M059J (cell line): Measurements from ENCODE around the gene GTSE1. TPM values are rescaled to one million over a fixed set of nuclear protein-coding genes. Genes with fewer than 3 reads are reported as not detected.
"Not testable (repeated sequence)": the region's sequence is repeated elsewhere in the genome, so short reads cannot be mapped to it uniquely, and the experiment has no call there.

Experiments
- DNase-seq: peaks from one replicate; pipeline ENCODE4 v3.0.0-alpha.2; 2012; ENCODE audit warnings: low read depth
- total RNA-seq: library from RNA; depleted of rRNA; stranded (reverse); fragments of >200 nt; shearing (Covaris generic); gene quantifications from 2 replicates; pipeline ENCODE4 v1.2.3, GENCODE V29; 2014; rRNA removed

The GTSE1 gene
- total RNA-seq, result 19.8 and 26.7 TPM in 2 replicates

DNA sequence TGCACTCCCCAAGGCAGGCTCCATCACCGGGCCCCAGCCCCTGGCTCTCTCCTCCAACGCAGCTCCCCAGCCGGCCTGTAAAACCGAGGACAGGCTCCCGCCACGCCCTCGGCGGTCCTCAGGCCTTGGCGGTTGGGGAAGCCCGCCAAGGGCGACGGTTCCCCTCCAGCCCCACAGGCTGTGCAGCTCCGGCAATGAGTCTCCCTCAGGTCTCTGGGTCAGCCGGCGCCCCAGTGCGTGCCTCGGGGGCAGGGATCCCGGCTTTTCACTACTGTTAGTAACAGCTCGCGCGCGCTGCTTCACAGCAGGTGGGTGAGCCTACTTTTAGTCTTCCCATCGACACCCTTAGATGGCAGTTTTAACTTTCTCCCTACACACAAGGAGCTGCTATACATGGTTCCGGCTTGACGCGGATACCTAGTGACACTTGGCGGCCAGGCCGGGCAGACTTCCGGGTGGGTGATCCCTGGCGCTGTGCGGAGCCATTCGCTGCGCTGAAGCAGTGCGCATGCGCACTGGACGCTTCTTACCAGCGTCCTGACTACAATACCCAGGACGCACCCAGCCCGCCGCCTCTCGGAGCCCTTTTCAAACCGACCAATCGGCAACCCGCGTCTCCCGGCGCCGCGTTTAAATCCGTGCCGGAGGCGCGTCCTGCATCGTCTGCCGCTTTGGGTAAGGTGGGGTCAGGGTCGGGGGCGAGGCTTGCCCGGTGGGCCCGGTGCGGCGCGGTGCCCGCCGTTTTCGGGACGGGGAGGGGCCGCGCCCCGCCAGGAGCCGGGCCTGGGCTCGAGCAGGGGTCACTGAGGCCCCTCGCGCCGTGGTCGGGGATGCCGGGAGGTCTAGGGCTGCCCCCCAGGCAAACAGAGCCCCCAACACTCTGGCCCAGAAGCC lies at the start of gene GTSE1:
TSS of gene GTSE1 (plus strand) at position 614 of the 894 bp plus-strand sequence. CDS start 531 bp downstream, outside the sequence.
- peak; percentile 96 for DNase-seq

DNA sequence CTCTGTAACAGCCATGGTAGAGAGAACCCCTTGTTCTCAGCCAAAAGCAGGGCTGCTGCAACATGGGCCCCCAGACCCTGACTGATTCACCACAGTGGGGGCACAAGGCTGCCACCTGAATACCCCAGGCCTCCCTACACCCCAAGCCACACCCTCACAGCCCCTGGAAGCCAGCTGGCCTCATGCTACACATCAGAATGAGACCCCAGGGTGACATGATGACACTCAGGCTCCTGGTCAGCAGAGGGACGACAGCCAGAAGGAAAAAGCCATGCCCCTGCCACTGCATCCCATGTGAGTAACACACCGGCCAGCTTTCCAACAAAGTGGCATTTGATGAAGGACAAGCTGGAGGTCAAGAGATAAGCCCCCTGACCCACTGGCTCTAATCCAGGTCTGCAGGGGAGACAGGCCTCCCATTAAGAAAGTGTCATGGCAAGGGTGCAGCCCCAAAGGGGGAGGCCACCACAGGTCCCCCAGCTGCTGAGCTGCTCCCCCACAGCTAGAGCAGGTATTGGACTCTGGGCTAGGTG lies 49.2 kb upstream of the GTSE1 start:
- no peak for DNase-seq

GRCh38 chr22:46250035-46250782 lies 46.5 kb upstream of the GTSE1 start, which contains the start of gene CDPF1:
Gene CDPF1, minus strand, starts transcription at chr22:46250293. Its CDS starts 2,009 bp downstream, at chr22:46248284.
- peak; percentile 84 for DNase-seq

- DNase-seq, result no peak
These were observed 45.9 kb upstream of the GTSE1 start for GRCh38 chr22:46250783-46251125.

GRCh38 chr22:46251266-46251665 lies 45.4 kb upstream of the GTSE1 start:
- DNase-seq, result no peak

DNA sequence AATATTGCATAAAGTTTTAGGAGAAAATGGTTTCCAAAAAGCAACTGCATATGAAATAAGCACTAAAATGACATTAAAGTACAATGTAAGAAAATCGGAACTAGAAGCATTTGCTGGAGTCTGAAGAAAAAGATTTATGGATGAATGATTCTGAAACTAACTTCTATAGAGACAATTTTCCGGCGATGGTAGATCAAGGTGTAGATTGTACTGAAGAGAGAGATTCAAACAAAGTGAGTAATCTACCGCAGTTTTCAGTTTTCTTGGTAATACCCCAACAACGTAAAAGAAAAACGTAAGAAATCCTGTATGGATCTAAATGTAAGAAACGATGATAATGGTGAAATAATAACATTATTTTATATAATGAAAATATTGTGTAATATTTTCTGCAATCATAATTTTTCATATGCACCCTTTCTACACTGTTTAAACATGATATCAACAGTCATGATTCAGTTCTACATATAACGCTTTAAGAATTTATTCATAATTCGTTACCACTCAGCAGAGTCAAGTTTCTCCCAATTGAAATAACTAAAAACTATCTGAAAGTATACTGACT lies 44.8 kb upstream of the GTSE1 start:
- no peak for DNase-seq

DNA sequence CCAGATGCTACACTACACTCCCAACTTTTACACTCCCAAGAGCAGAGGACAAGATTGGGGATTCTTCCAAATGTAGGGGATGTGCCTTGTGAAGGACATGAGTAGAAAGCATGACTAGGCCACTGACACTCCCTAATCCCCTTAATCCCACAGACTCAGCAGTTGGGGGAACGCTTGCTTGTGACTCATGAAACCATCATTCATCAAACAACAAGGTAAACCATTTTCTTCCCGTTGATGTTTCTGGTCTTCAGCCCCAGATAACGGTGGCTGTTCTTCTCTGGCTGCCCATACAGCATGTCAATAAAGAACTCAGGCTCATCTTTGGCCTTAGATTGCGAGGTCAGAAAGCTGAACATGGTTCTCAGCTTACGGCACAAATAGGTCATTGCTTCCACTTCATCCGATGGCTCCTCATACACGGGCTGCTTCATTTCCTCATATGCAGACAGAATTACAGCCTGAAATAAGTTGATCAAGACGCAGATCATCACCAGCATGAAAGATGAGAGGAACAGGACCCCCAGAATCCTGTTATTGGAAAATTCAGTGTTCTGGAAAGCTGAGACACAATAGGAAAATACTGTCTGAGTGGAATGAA lies 40.2 kb upstream of the GTSE1 start:
- no peak for DNase-seq

DNA sequence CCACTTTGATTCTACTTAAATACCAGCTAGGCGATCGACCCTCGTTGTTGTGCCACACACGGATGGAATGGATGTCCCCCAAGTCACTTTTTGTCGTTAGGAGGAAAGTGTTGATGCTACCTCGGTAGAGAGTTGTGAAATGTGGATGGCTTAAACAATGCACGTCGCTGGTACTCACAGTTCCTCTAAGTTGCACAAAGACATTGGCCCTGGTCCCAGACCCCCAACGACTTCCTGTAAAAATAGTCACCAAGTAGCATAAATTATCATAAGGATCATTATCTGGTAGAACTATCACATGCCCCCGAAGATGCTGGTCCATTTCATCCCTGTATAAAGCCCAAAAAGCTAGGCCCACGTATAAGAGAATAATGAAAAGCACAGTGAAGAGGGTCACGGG lies 37.3 kb upstream of the GTSE1 start:
- DNase-seq, result no peak

DNA sequence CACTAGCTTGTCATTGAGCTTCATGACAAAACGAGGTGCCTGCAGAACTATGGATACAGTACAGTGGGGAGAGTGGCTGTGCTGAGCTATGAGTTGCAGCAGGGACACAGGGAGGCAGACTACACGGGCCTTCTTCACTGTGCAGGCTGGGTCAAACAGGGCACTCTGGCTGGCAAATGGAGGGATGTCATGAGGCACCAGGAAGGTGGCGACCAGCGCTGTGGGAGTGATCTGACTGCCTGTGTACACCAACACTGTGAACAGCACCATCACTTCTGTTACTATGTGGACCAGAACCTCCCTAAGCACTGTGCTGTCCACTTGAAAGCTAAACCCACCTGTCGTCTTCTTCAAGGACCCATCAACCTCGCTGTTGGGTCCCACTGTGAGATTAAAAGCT lies 36.6 kb upstream of the GTSE1 start:
- no peak for DNase-seq

DNA sequence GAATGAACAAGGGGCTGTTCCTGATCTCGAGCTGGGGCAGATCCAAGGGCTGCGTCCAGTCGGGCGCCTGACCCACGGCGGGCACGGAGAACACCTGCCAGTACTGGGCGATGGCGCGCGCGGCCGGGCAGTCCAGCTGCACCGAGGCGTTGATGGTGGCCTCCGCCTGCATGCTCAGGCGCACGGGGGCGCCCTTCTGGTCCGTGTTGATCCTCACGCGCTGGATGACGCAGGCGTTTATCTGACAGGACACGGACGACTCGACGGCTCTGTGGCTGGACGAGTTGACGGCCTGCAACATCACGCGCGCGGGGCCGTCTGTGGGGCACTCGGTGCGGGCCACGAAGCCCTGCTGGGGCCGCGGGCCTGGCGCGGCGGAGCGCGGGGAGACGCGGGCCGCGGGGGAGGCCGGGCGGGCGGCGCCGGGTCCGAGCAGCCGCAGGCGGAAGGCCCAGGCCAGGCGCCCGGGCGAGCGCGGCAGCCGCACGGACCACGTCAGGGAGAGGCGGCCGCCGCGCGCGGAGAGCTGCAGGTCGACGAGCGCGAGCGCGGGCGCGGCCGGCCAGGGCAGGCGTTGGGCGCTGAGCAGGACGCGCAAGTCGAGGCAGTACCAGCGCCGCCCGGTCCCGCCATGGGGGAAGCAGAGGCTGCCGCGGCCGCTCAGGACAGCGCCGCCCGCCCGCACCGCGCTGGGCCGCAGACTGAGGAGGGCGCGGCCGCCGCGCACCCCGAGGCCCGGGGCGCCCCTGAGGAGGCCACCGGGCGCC lies 34.0 kb upstream of the GTSE1 start:
- DNase-seq, result no peak

- no peak for DNase-seq
These were observed 33.5 kb upstream of the GTSE1 start, which contains the start of gene PKDREJ for GRCh38 chr22:46263216-46263590. Gene PKDREJ, minus strand, starts transcription at chr22:46263343. Its CDS starts 21 bp downstream, at chr22:46263322.

- DNase-seq, result not testable (repeated sequence)
These were observed 32.1 kb upstream of the GTSE1 start for GRCh38 chr22:46264520-46264919.

- not testable (repeated sequence) for DNase-seq
These were observed 31.0 kb upstream of the GTSE1 start for GRCh38 chr22:46265627-46266026.

- DNase-seq, result peak; percentile 81
These were observed 29.0 kb upstream of the GTSE1 start, which contains the start of gene TTC38 for GRCh38 chr22:46267431-46268279. Gene TTC38, plus strand, starts transcription at chr22:46268008. Its CDS starts 32 bp downstream, at chr22:46268040.

DNA sequence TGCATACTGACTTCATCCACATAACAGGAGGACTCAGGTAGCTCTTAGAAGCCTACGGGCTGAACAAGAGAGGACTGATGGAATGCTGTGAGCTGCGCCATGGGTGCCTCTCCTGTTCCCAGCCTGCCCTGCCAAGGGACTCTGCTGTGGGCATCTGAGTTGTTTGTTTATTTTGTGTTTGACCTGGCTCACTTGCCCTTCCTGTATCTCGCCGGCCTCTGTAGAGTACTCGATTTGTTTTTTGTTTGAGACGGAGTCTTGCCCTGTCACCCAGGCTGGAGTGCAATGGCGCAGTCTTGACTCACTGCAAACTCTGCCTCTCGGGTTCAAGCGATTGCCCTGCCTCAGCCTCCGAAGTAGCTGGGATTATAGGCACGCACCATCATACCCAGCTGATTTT lies 27.1 kb upstream of the GTSE1 start:
- DNase-seq, result peak; percentile 12

DNA sequence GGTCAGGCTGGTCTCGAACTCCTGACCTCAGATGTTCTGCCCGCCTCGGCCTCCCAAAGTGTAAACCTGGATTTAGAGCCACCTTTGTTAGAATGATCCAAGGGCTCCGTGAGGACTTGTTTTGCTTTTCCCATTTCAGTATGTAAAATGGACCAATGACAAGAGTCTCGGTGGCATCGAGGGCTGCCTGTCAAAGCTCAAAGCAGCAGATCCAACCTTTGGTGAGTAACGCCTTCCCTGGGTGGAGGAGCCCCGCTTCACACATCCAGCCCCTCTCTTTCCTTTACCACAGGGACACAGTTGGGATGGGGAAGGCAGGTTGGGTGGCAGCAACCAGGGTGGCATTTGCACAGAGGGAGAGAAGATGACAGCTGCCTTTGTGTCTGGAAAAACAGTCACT lies 24.5 kb upstream of the GTSE1 start:
- no peak for DNase-seq

DNA sequence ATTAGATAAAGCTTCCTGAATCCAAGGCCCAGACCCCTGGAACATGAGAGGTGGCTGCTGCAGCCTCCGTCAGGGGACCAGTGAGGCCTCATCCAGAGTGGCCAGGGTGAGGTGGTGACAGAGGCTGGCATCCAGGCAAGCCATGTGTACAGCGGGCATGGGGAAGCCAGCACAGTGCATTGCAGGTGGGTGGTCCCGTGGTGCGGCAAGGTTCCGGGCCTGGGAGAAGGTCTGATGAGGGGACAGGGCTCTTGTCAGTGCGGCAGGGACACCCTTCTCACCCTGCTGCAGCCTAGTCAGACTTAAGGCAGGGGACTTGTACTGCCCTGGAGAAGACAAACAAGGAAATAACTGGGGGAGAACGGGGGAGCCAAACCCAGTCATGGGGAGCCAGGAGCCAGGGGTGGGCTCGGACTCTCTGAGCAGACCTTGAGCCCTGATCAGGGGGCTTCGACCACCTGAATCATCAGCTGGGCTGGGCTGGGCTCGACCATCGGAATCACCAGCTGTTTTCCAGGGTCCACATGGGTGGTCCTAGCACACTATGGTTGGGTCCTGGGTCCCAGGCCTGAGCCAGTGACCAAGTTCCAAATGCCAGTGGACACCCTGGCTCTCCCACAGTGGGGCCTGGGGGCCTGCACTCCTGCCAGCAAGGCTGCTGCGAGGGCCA lies 23.8 kb upstream of the GTSE1 start:
- DNase-seq, result no peak

DNA sequence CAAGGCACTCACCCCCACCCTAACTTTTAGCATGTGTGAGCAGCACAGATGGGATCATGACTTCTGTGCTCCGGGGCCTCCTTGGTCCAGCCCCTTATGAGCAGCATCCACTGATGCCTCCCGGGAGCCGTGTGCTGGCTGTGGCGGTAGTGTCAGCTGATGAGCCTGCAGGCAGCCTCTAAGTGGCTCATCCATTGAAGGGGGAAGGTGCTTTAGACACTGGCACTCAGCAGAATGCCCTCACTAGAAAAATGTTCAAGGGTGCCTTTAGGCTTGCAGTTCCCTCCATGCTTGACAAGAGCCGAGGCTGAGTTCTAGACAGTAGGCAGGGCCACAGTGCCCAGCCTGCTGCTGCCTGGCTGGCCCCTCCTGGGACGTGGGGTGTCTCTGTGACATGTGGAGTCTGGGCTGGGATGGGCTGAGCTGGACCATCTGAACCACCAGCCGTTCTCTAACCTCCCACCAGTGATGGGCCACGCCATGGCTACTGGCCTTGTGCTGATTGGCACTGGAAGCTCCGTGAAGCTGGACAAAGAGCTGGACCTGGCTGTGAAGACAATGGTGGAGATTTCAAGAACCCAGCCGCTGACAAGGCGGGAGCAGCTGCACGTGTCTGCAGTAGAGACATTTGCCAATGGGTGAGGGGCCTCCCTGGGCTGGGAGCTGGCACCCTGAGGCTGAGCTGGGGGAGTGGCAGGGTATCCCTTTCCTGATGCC lies 23.1 kb upstream of the GTSE1 start:
- no peak for DNase-seq

DNA sequence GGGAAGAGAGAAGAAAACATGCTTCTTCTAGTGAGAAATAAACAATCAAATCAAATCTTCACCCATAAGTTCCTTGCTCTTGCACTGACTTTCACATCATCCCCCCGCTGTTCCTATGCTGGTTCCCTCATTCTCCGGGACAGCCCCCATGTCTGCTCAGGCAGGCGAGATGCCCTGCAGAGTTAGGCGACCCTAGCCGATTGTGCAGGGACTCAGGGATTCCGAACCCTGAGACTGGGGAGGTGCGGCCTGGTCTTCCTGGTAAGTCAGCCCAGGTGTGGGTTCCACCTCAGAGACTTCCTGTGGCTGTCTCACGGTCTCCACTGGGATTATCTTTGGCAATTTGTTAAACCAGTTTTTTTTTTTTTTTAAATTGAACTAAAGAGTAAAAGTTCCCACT lies 22.3 kb upstream of the GTSE1 start:
- no peak for DNase-seq
